ENCODE results near the gene MOAP1.

DNA sequence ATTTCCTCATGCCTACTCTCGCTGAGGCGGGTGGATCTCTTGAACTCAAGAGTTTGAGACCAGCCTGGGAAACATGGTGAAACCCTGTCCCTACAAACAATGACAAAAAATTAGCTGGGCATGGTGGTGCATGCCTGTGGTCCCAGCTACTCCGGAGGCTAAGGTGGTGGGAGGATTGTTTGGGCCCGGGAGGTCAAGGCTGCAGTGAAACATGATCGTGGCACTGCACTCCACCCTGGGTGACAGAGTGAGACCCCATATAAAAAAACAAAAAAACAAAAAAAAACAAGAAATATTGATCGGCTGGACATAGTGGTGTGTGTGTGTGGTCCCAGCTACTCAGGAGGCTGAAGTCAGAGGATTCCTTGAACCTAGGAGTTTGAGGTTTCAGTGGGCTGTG lies 9.2 kb downstream of the MOAP1 start:
- TF ChIP-seq, protein P1, sequence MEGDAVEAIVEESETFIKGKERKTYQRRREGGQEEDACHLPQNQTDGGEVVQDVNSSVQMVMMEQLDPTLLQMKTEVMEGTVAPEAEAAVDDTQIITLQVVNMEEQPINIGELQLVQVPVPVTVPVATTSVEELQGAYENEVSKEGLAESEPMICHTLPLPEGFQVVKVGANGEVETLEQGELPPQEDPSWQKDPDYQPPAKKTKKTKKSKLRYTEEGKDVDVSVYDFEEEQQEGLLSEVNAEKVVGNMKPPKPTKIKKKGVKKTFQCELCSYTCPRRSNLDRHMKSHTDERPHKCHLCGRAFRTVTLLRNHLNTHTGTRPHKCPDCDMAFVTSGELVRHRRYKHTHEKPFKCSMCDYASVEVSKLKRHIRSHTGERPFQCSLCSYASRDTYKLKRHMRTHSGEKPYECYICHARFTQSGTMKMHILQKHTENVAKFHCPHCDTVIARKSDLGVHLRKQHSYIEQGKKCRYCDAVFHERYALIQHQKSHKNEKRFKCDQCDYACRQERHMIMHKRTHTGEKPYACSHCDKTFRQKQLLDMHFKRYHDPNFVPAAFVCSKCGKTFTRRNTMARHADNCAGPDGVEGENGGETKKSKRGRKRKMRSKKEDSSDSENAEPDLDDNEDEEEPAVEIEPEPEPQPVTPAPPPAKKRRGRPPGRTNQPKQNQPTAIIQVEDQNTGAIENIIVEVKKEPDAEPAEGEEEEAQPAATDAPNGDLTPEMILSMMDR (conservative IDR thresholded peaks at IDR 0.05): no peak
- no peak for TF ChIP-seq EZH2 (IDR thresholded peaks at IDR 0.05; ENCODE audit: low read depth)

Data from PC-9 (cell line).